ENCODE results near the gene SLC35F6.
"Not testable (repeated sequence)": the region's sequence is repeated elsewhere in the genome, so short reads cannot be mapped to it uniquely, and the experiment has no call there.

Gene SLC35F6

GRCh38 chr2:26812731-26813130 lies 48.6 kb downstream of the SLC35F6 start:
- no peak for DNase-seq (ENCODE audit: low read depth, low spot score)

GRCh38 chr2:26814072-26814765 lies 50.1 kb downstream of the SLC35F6 start:
- H3K4me3 ChIP-seq; H3K36me3 ChIP-seq (ENCODE audit: insufficient read depth, low read length); DNase-seq (ENCODE audit: low read depth, low spot score); H3K9me3 ChIP-seq (ENCODE audit: low read depth, low read length); H3K9ac ChIP-seq (ENCODE audit: insufficient read length); H3K27ac ChIP-seq: not testable (repeated sequence)

More at GRCh38 chr2:26812731-26813130, 48.6 kb downstream of the SLC35F6 start:
- Histone ChIP-seq H3K9ac (ENCODE audit: insufficient read length) (no peak overlapping the region), H3K9me3 (ENCODE audit: low read depth, low read length) (no peaks in the 10 kb centered on the region), H3K36me3 (ENCODE audit: insufficient read depth, low read length) (no peaks in the 10 kb centered on the region), H3K4me3 (no peak overlapping the region), H3K27ac (no peak overlapping the region)
- TF ChIP-seq EZH2 (IDR thresholded peaks at IDR 0.05) (no peak), POLR2AphosphoS5 (IDR thresholded peaks at IDR 0.05; ENCODE audit: borderline replicate concordance, low read depth, low read length) (no peak), FOXP2 (optimal IDR thresholded peaks at IDR 0.05; ENCODE audit: control extremely low read depth, extremely low read length, insufficient read depth) (no peak)

- no peak for TF ChIP-seq EZH2 (IDR thresholded peaks at IDR 0.05)
- TF ChIP-seq POLR2AphosphoS5 (IDR thresholded peaks at IDR 0.05; ENCODE audit: borderline replicate concordance, low read depth, low read length) = no peak
- no peak for TF ChIP-seq FOXP2 (optimal IDR thresholded peaks at IDR 0.05; ENCODE audit: control extremely low read depth, extremely low read length, insufficient read depth)
- H3K9ac ChIP-seq (ENCODE audit: insufficient read length) = no peak overlapping the region
- H3K9me3 ChIP-seq (ENCODE audit: low read depth, low read length) = no peaks in the 10 kb centered on the region
- H3K36me3 ChIP-seq (ENCODE audit: insufficient read depth, low read length) = no peaks in the 10 kb centered on the region
- no peak overlapping the region for H3K27ac ChIP-seq
- no peak for DNase-seq (ENCODE audit: low read depth, low spot score)
- no peak overlapping the region for H3K4me3 ChIP-seq
These were observed 52.8 kb downstream of the SLC35F6 start for GRCh38 chr2:26816893-26817292.

GRCh38 chr2:26818255-26818654 lies 54.2 kb downstream of the SLC35F6 start:
- no peak overlapping the region for H3K9ac ChIP-seq (ENCODE audit: insufficient read length)
- no peak for DNase-seq (ENCODE audit: low read depth, low spot score)
- H3K4me3 ChIP-seq = no peak overlapping the region
- H3K9me3 ChIP-seq (ENCODE audit: low read depth, low read length) = no peaks in the 10 kb centered on the region
- no peak overlapping the region for H3K27ac ChIP-seq
- TF ChIP-seq POLR2AphosphoS5 (IDR thresholded peaks at IDR 0.05; ENCODE audit: borderline replicate concordance, low read depth, low read length) = no peak
- TF ChIP-seq FOXP2 (optimal IDR thresholded peaks at IDR 0.05; ENCODE audit: control extremely low read depth, extremely low read length, insufficient read depth) = no peak
- no peak for TF ChIP-seq EZH2 (IDR thresholded peaks at IDR 0.05)
- H3K36me3 ChIP-seq (ENCODE audit: insufficient read depth, low read length) = no peaks in the 10 kb centered on the region

GRCh38 chr2:26818972-26819371 lies 54.9 kb downstream of the SLC35F6 start:
- TF ChIP-seq FOXP2 (optimal IDR thresholded peaks at IDR 0.05; ENCODE audit: control extremely low read depth, extremely low read length, insufficient read depth) (no peak), POLR2AphosphoS5 (IDR thresholded peaks at IDR 0.05; ENCODE audit: borderline replicate concordance, low read depth, low read length) (no peak), EZH2 (IDR thresholded peaks at IDR 0.05) (no peak)
- H3K27ac ChIP-seq = no peak overlapping the region
- H3K9me3 ChIP-seq (ENCODE audit: low read depth, low read length) = no peaks in the 10 kb centered on the region
- H3K36me3 ChIP-seq (ENCODE audit: insufficient read depth, low read length) = no peaks in the 10 kb centered on the region
- no peak overlapping the region for H3K9ac ChIP-seq (ENCODE audit: insufficient read length)
- H3K4me3 ChIP-seq = no peak overlapping the region
- DNase-seq (ENCODE audit: low read depth, low spot score) = no peak

GRCh38 chr2:26820932-26821331 lies 56.8 kb downstream of the SLC35F6 start:
- Histone ChIP-seq H3K9me3 (ENCODE audit: low read depth, low read length) (no peaks in the 10 kb centered on the region), H3K36me3 (ENCODE audit: insufficient read depth, low read length) (no peaks in the 10 kb centered on the region), H3K4me3 (no peak overlapping the region), H3K9ac (ENCODE audit: insufficient read length) (no peak overlapping the region), H3K27ac (no peak overlapping the region)
- no peak for TF ChIP-seq EZH2 (IDR thresholded peaks at IDR 0.05)
- no peak for TF ChIP-seq FOXP2 (optimal IDR thresholded peaks at IDR 0.05; ENCODE audit: control extremely low read depth, extremely low read length, insufficient read depth)
- no peak for TF ChIP-seq POLR2AphosphoS5 (IDR thresholded peaks at IDR 0.05; ENCODE audit: borderline replicate concordance, low read depth, low read length)
- DNase-seq (ENCODE audit: low read depth, low spot score) = no peak

GRCh38 chr2:26822877-26823276 lies 58.8 kb downstream of the SLC35F6 start:
- H3K36me3 ChIP-seq (ENCODE audit: insufficient read depth, low read length) = no peaks in the 10 kb centered on the region
- H3K27ac ChIP-seq = no peak overlapping the region
- DNase-seq (ENCODE audit: low read depth, low spot score) = no peak
- no peak overlapping the region for H3K9ac ChIP-seq (ENCODE audit: insufficient read length)
- no peaks in the 10 kb centered on the region for H3K9me3 ChIP-seq (ENCODE audit: low read depth, low read length)
- TF ChIP-seq EZH2 (IDR thresholded peaks at IDR 0.05) (no peak), POLR2AphosphoS5 (IDR thresholded peaks at IDR 0.05; ENCODE audit: borderline replicate concordance, low read depth, low read length) (no peak)
- no peak overlapping the region for H3K4me3 ChIP-seq
